ENCODE data around the gene CHRDL2. TPM values are rescaled to one million over a fixed set of nuclear protein-coding genes. Genes with fewer than 3 reads are reported as not detected.

Gene CHRDL2
- total and polyA plus RNA-seq, 3 donors from 2014 or later = 3.5 to 12.0 (median 5.3) TPM

DNA sequence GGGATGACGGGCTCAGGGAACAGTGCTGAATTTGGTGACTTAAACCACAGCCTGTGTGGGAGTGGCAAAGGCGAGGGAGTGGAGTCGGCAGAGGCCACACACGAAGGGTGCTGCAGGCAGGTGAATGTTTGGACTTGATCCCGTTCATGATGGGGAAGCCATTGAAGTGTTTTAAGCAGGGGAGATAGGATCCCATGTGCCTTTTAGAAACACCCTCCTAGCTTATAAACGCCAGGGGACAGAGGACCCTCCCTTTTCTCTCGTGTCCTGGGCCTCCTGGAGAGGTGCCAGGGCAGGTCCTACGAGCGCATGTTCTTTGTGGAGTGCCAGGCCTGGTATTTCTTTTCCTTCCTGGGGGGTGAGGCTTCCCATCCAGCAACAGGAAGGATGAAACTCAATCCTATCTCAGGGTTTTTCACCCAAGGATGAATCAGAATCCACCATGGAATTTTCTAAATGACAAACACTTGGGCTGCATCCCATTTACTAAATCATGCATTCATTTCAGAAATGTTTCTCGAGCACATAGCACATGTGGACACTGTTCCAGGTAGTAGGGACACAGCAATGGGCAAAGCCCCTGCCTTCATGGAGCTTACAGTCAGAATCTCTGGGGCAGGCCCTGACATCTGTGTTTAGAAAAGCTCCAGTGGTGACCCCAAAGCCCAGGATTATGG lies 59.6 kb downstream of the CHRDL2 start:
- WGBS, 2 donors = 80 to 84% methylated on average over 10 of the region's 10 CpGs
- peaks cover 6% of the 10 kb centered on the region for H3K4me1 ChIP-seq
- H3K27ac ChIP-seq = no peak overlapping the region
- TF ChIP-seq CTCF (IDR thresholded peaks at IDR 0.05) = no peak
- no peak for TF ChIP-seq POLR2A (IDR thresholded peaks at IDR 0.05)
- H3K4me3 ChIP-seq = no peak overlapping the region
- no peak for DNase-seq
- intact Hi-C loops (cut with DNase I; ENCODE audit: low total_unique reads) = no loop called here
- no peaks in the 10 kb centered on the region for H3K36me3 ChIP-seq (ENCODE audit: low read depth, missing control alignments)
- no peaks in the 10 kb centered on the region for H3K27me3 ChIP-seq
- no peaks in the 10 kb centered on the region for H3K9me3 ChIP-seq

- Histone ChIP-seq H3K27ac (no peak overlapping the region), H3K27me3 (no peaks in the 10 kb centered on the region), H3K4me3 (no peak overlapping the region), H3K36me3 (ENCODE audit: low read depth, missing control alignments) (no peaks in the 10 kb centered on the region), H3K4me1 (peaks cover 6% of the 10 kb centered on the region), H3K9me3 (no peaks in the 10 kb centered on the region)
- intact Hi-C loops (cut with DNase I; ENCODE audit: low total_unique reads) = no loop called here
- no peak for TF ChIP-seq CTCF (IDR thresholded peaks at IDR 0.05)
- TF ChIP-seq POLR2A (IDR thresholded peaks at IDR 0.05) = no peak
- DNase-seq = no peak
- WGBS, 2 donors = 89 to 91% methylated on average over 7 of the region's 7 CpGs
Observed at GRCh38 chr11:74670171-74670570, 61.1 kb downstream of the CHRDL2 start.

- WGBS, 2 donors = 80 to 91% methylated on average over 7 to 17 of the region's 17 CpGs
- Histone ChIP-seq H3K4me3 (no peak overlapping the region), H3K36me3 (ENCODE audit: low read depth, missing control alignments) (no peaks in the 10 kb centered on the region), H3K4me1 (peaks cover 6% of the 10 kb centered on the region), H3K27ac (no peak overlapping the region), H3K9me3 (no peaks in the 10 kb centered on the region), H3K27me3 (no peaks in the 10 kb centered on the region)
- intact Hi-C loops (cut with DNase I; ENCODE audit: low total_unique reads) = no loop called here
- TF ChIP-seq CTCF (IDR thresholded peaks at IDR 0.05) (no peak), POLR2A (IDR thresholded peaks at IDR 0.05) (no peak)
- no peak for DNase-seq
Observed at GRCh38 chr11:74669211-74670160, 61.7 kb downstream of the CHRDL2 start.

DNA sequence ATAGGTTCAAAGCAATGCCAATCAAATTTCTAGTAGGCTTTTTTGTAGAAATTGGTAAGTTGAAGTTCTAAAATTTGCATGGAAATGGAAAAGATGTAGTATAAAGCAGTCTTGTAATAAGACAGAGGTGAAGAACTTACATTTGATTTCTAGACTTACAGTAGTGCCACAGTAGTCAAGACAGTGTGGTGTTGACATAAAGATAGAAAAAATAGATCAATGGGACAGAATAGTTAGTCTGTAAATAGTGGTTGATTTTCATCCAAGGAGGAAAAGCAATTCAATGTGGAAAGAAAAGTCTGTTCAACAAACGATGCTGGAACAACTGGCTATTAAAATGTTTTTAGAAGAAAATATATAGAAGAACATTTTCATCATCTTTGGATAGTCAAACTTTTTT lies 67.9 kb downstream of the CHRDL2 start:
- no peaks in the 10 kb centered on the region for H3K4me1 ChIP-seq
- H3K4me3 ChIP-seq = no peak overlapping the region
- TF ChIP-seq CTCF (IDR thresholded peaks at IDR 0.05) = no peak
- TF ChIP-seq POLR2A (IDR thresholded peaks at IDR 0.05) = no peak
- no peaks in the 10 kb centered on the region for H3K9me3 ChIP-seq
- H3K27me3 ChIP-seq = no peaks in the 10 kb centered on the region
- intact Hi-C loops (cut with DNase I; ENCODE audit: low total_unique reads) = no loop called here
- no peak overlapping the region for H3K27ac ChIP-seq
- no peak for DNase-seq
- no peaks in the 10 kb centered on the region for H3K36me3 ChIP-seq (ENCODE audit: low read depth, missing control alignments)
- WGBS, 2 donors = 78 to 83% methylated on average over 1 of the region's 1 CpG

All from testis (tissue), 3 donors.